Measurements from ENCODE around the gene LMCD1. TPM values are rescaled to one million over a fixed set of nuclear protein-coding genes. Genes with fewer than 3 reads are reported as not detected.

LMCD1 gene
- total RNA-seq, 2 experiments from 2014 or later, result 0.36 to 0.55 TPM

- Mint-ChIP-seq H3K27me3 (peaks cover 5% of the 10 kb centered on the region), H3K4me3 (no peak overlapping the region), H3K27ac (no peak overlapping the region), H3K4me1 (ENCODE audit: low read depth) (no peaks in the 10 kb centered on the region), H3K36me3 (ENCODE audit: low read depth) (no peaks in the 10 kb centered on the region), H3K9me3 (no peaks in the 10 kb centered on the region)
- no peak overlapping the region for H3K4me3 ChIP-seq (ENCODE audit: low read length)
- ATAC-seq (ENCODE audit: poor library complexity) (no peak), DNase-seq (no peak)
- H3K27me3 ChIP-seq (ENCODE audit: control insufficient read depth in 1 of 2, insufficient read depth in 2 of 2, low read length in 2 of 2), result peaks cover 0 to 3% of the 10 kb centered on the region in 2 experiments
- no peak overlapping the region for H3K27ac ChIP-seq (ENCODE audit: low read depth in 1 of 2, low read length in 2 of 2)
- CTCF ChIA-PET, result no interaction called here
- H3K36me3 ChIP-seq (ENCODE audit: insufficient read depth, low read length), result no peaks in the 10 kb centered on the region
- no peak for TF ChIP-seq CTCF (IDR thresholded peaks at IDR 0.05)
- H3K9me3 ChIP-seq (ENCODE audit: control insufficient read depth in 1 of 2, insufficient read depth in 1 of 2, low read length in 2 of 2), result no peaks in the 10 kb centered on the region
- POLR2A ChIA-PET, result no interaction called here
- intact Hi-C loops (cut with DNase I, micrococcal nuclease), result no loop called here
- H3K4me1 ChIP-seq (ENCODE audit: insufficient read depth, low read length), result no peaks in the 10 kb centered on the region
These were observed 7.3 kb upstream of the LMCD1 start for GRCh38 chr3:8494327-8494726.

GRCh38 chr3:8497582-8497981 lies 4.0 kb upstream of the LMCD1 start:
- Mint-ChIP-seq H3K9me3 (no peaks in the 10 kb centered on the region), H3K27ac (no peak overlapping the region), H3K36me3 (ENCODE audit: low read depth) (no peaks in the 10 kb centered on the region), H3K4me3 (no peak overlapping the region), H3K27me3 (peaks cover 5% of the 10 kb centered on the region), H3K4me1 (ENCODE audit: low read depth) (peaks cover 9% of the 10 kb centered on the region)
- Histone ChIP-seq H3K27me3 (ENCODE audit: control insufficient read depth in 1 of 2, insufficient read depth in 2 of 2, low read length in 2 of 2) (peaks cover 0 to 3% of the 10 kb centered on the region in 2 experiments), H3K4me3 (ENCODE audit: low read length) (no peak overlapping the region), H3K36me3 (ENCODE audit: insufficient read depth, low read length) (no peaks in the 10 kb centered on the region), H3K9me3 (ENCODE audit: control insufficient read depth in 1 of 2, insufficient read depth in 1 of 2, low read length in 2 of 2) (peaks cover 0 to 5% of the 10 kb centered on the region in 2 experiments), H3K27ac (ENCODE audit: low read depth in 1 of 2, low read length in 2 of 2) (no peak overlapping the region), H3K4me1 (ENCODE audit: insufficient read depth, low read length) (peaks cover 6% of the 10 kb centered on the region)
- intact Hi-C loops (cut with DNase I, micrococcal nuclease), result no loop called here
- no peak for TF ChIP-seq CTCF (IDR thresholded peaks at IDR 0.05)
- ChIA-PET CTCF (no interaction called here), POLR2A (no interaction called here)
- no peak for ATAC-seq (ENCODE audit: poor library complexity)
- no peak for DNase-seq

GRCh38 chr3:8499181-8499611 lies 2.4 kb upstream of the LMCD1 start:
- intact Hi-C loops (cut with DNase I, micrococcal nuclease), result no loop called here
- no peak for TF ChIP-seq CTCF (IDR thresholded peaks at IDR 0.05)
- POLR2A ChIA-PET, result no interaction called here

More at GRCh38 chr3:8499181-8499611, 2.4 kb upstream of the LMCD1 start:
- ATAC-seq (ENCODE audit: poor library complexity) (no peak), DNase-seq (no peak)
- no peak overlapping the region for H3K27ac Mint-ChIP-seq
- Histone ChIP-seq H3K36me3 (ENCODE audit: insufficient read depth, low read length) (no peaks in the 10 kb centered on the region), H3K4me1 (ENCODE audit: insufficient read depth, low read length) (peaks cover 6% of the 10 kb centered on the region), H3K27me3 (ENCODE audit: control insufficient read depth in 1 of 2, insufficient read depth in 2 of 2, low read length in 2 of 2) (no peaks in the 10 kb centered on the region), H3K4me3 (ENCODE audit: low read length) (no peak overlapping the region), H3K27ac (ENCODE audit: low read depth in 1 of 2, low read length in 2 of 2) (no peak overlapping the region), H3K9me3 (ENCODE audit: control insufficient read depth in 1 of 2, insufficient read depth in 1 of 2, low read length in 2 of 2) (peaks cover 0 to 5% of the 10 kb centered on the region in 2 experiments)
- H3K9me3 Mint-ChIP-seq, result no peaks in the 10 kb centered on the region
- H3K27me3 Mint-ChIP-seq, result peaks cover 8% of the 10 kb centered on the region
- peaks cover 9% of the 10 kb centered on the region for H3K4me1 Mint-ChIP-seq (ENCODE audit: low read depth)
- H3K36me3 Mint-ChIP-seq (ENCODE audit: low read depth), result no peaks in the 10 kb centered on the region
- CTCF ChIA-PET, result no interaction called here
- no peak overlapping the region for H3K4me3 Mint-ChIP-seq
